Common myeloid progenitor, CD34-positive (primary cell): ENCODE measurements around the gene GJA8.
"Not testable (repeated sequence)": the region's sequence is repeated elsewhere in the genome, so short reads cannot be mapped to it uniquely, and the experiment has no call there.

Experiments used
- CTCF ChIA-PET: fragments of 350-600 bp; sonication (Branson Sonifier 250); formaldehyde crosslinking; loops from one replicate; lab custom pipeline; 2021; ENCODE audit warnings: antibody characterized with exemption; lab: Charles Lee
- POLR2A ChIA-PET: fragments of 350-600 bp; sonication (Branson Sonifier 250); formaldehyde crosslinking; loops from one replicate; lab custom pipeline; 2021; ENCODE audit warnings: antibody characterized with exemption; lab: Charles Lee
- DNase-seq, 3 donors: peaks; one replicate each; pipeline versions ENCODE4 v3.0.0 to v3.0.0-alpha.2; 2013
- H3K27ac ChIP-seq, 2 experiments: 1 replicate in 1 of 2; 2 replicates in 1 of 2; pipeline ENCODE4 v1.7.0; 2013; ENCODE audit warnings: inconsistent platforms in 2 of 2, low read length in 2 of 2, mild to moderate bottlenecking in 2 of 2, low read depth in 1 of 2, moderate library complexity in 1 of 2; ENCODE audit not compliant: severe bottlenecking in 2 of 2, insufficient read depth in 1 of 2, poor library complexity in 1 of 2
- H3K27me3 ChIP-seq, 5 experiments: replicated peaks in 2 of 5; 1 replicate in 3 of 5; 2 replicates in 2 of 5; pipeline versions ENCODE4 v1.6.1 to v1.7.0; 2013; ENCODE audit warnings: low read length in 4 of 5, mild to moderate bottlenecking in 2 of 5, moderate library complexity in 2 of 5, inconsistent platforms in 1 of 5; ENCODE audit not compliant: insufficient read depth in 5 of 5, control insufficient read depth in 4 of 5
- H3K36me3 ChIP-seq, 4 experiments: 1 replicate in 2 of 4; 2 replicates in 2 of 4; pipeline versions ENCODE4 v1.6.1 to v1.7.0; 2013; ENCODE audit warnings: low read length in 3 of 4, control low read depth in 1 of 4, mild to moderate bottlenecking in 1 of 4; ENCODE audit not compliant: control insufficient read depth in 4 of 4, insufficient read depth in 4 of 4
- H3K4me1 ChIP-seq, 4 experiments: 1 replicate in 3 of 4; 2 replicates in 1 of 4; pipeline versions ENCODE4 v1.6.1 to v1.7.1; 2013; ENCODE audit warnings: low read length in 3 of 4, mild to moderate bottlenecking in 3 of 4, control low read depth in 1 of 4, inconsistent platforms in 1 of 4, moderate library complexity in 1 of 4; ENCODE audit not compliant: control insufficient read depth in 4 of 4, insufficient read depth in 4 of 4; ENCODE audit errors: control extremely low read depth in 1 of 4
- H3K4me3 ChIP-seq, 7 experiments: 1 replicate in 4 of 7; 2 replicates in 3 of 7; pipeline versions ENCODE4 v1.5.1 to v1.7.0; 2013; ENCODE audit warnings: mild to moderate bottlenecking in 7 of 7, low read length in 6 of 7, moderate library complexity in 6 of 7, inconsistent platforms in 2 of 7, low read depth in 2 of 7, control low read depth in 1 of 7; ENCODE audit not compliant: insufficient read depth in 4 of 7, control insufficient read depth in 1 of 7; ENCODE audit errors: extremely low read depth in 1 of 7
- H3K9me3 ChIP-seq, 5 experiments: 1 replicate in 4 of 5; 2 replicates in 1 of 5; pipeline versions ENCODE4 v1.6.1 to v1.7.1; 2013; ENCODE audit warnings: low read length in 4 of 5, mild to moderate bottlenecking in 2 of 5, inconsistent platforms in 1 of 5, low read depth in 1 of 5, moderate library complexity in 1 of 5; ENCODE audit not compliant: control insufficient read depth in 4 of 5, insufficient read depth in 2 of 5; ENCODE audit errors: control extremely low read depth in 1 of 5
- WGBS: methylation state at CpG from one replicate; pipeline ENCODE4 v1.1.5; 2013; ENCODE audit not compliant: insufficient coverage; 5-methylcytosine and 5-hydroxymethylcytosine counted together

GJA8 gene

DNA sequence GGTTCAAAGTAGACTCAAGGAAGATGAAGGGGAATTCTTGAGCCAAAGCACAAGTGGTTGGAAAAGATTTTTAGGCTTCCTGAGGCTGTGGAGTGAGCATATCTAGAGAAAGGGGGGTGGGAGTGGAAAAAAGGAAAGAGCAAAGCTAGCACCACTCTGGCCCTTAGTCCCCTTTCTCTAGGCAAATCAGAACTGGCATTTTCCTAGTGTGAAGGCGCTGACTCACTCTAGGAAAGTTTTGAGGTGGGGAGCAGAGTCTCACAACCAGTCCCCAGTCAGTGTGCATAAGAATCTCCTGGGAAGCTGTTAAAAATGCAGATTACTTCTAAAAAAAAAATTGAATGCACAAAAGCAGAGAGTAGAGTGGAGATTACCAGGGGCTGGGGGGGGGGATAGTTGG lies 22.2 kb downstream of the GJA8 start:
- DNase-seq: no peak
- 100% methylated on average over 1 of the region's 1 CpG for WGBS
- POLR2A ChIA-PET: no interaction called here

DNA sequence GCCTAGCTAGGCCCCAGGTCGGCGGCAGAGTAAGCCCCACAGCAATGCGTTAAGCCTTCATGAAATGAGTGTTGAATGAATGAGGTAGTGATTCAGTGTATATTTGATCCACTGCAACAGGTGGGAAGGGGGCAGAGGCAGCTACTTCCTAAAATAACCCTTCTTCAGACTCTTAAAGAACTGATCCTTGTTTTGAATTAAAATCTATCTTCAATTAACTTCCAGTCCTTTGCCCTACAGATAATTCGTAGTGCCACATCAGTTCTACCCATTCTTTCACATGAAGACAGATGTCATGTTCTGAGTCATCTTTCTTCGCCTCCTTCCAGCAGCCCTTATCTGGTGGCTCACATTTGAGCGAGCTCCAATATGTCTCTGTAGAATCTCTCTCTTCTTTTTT lies 24.6 kb downstream of the GJA8 start:
- POLR2A ChIA-PET, H3K36me3 ChIP-seq, H3K9me3 ChIP-seq, H3K27me3 ChIP-seq, H3K4me1 ChIP-seq, H3K27ac ChIP-seq, H3K4me3 ChIP-seq, CTCF ChIA-PET: not testable (repeated sequence)
- DNase-seq: peak in 1 of 3 donors; percentile 13
- WGBS: no CpG with 5 or more reads among the region's 6 CpGs

More for the DNA sequence above, 22.2 kb downstream of the GJA8 start:
- Histone ChIP-seq H3K9me3 (no peaks in the 10 kb centered on the region), H3K27ac (no peak overlapping the region), H3K4me1 (peaks cover 0 to 4% (median 4%) of the 10 kb centered on the region in 4 experiments), H3K36me3 (no peaks in the 10 kb centered on the region), H3K27me3 (no peaks in the 10 kb centered on the region), H3K4me3 (no peak overlapping the region)
- CTCF ChIA-PET: no interaction called here

DNA sequence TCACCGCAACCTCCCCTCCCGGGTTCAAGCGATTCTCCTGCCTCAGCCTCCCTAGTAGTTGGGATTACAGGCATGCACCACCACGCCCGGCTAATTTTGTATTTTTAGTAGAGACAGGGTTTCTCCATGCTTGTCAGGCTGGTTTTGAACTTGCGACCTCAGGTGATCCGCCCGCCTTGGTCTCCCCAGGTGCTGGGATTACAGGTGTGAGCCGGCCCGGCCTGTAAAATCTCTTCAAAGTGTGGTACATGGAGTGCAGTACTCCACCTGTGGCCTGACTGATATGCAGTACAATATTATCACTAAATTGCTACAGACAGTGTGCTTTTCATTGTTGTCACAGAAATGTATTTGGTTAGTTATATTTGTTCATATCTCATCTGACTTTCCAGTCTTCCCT lies 25.1 kb downstream of the GJA8 start:
- no CpG with 5 or more reads among the region's 10 CpGs for WGBS
- H3K27me3 ChIP-seq, DNase-seq, H3K4me3 ChIP-seq, CTCF ChIA-PET, POLR2A ChIA-PET, H3K4me1 ChIP-seq, H3K9me3 ChIP-seq, H3K27ac ChIP-seq, H3K36me3 ChIP-seq: not testable (repeated sequence)

DNA sequence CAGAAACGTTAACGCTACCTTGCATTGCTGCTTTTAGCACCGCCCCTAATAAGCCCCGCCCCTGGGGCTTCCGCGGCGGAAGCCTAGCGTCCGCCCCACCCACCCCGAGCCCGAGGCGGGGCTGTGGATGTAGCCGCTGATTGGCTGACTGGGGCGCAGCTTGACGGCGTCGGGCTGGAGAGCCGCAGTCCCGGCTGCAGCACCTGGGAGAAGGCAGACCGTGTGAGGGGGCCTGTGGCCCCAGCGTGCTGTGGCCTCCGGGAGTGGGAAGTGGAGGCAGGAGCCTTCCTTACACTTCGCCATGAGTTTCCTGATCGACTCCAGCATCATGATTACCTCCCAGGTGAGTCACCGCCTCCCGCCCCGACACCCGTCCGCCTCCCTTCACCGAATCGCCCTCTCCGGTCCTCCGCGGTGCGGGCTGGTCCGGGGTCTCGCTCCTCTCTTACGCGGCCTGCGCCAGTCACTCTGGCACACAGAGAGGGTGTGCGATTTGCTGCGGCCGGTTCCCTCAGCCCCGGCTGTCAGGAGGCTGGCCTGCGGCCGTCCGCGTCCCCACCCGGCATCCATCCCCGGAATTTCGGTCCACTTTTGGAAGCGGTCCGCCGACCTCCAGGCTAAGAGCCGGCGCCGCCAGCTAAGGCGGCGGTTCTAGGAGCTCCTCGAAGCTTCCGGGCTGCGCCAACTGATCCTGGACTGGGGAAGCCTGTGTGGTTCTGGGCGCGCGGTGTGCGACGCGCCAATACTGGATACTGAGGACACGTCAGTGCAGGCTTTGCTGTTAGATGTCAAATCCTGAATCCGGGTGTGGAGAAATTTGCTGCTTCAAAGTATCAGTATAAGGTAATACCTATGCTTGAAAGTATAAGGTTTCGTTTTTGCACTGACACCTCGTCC lies 25.9 kb downstream of the GJA8 start, which contains the start of gene GPR89B:
TSS of gene GPR89B (plus strand) at position 185 of the 897 bp plus-strand sequence. CDS start at position 302, 117 bp downstream.
- H3K36me3 ChIP-seq, CTCF ChIA-PET, H3K4me1 ChIP-seq, H3K9me3 ChIP-seq, POLR2A ChIA-PET, H3K27me3 ChIP-seq: not testable (repeated sequence)
- peak; percentile 88 to 94 (median 92) for DNase-seq
- Histone ChIP-seq H3K4me3 (peak within 1 kb of the TSS; percentile 50 to 88 (median 81)), H3K27ac (peak within 1 kb of the TSS in 1 of 2 experiments; percentile 68)
- WGBS: 0% methylated on average over 18 of the region's 72 CpGs

DNA sequence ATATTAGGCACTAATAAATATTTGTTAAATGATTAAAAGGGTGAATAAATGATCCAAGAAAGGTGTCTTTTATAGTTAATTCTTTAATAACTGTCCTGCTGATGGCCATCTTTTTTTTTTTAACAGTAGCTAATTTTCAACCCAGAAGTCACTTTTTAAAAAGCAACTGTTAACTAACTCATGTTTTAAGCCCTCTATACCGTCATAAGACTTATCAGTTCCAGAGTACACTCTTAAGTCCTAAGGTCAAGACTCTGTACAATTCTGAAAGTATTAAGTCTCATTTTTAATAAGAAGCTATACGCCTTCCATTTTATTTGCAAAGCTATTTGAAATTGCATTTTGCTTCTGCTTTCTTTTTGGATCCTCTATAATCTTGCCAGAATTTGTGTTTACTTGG lies 28.5 kb downstream of the GJA8 start:
- DNase-seq, POLR2A ChIA-PET, H3K27ac ChIP-seq, H3K36me3 ChIP-seq, H3K9me3 ChIP-seq, H3K4me1 ChIP-seq, H3K27me3 ChIP-seq, H3K4me3 ChIP-seq, CTCF ChIA-PET: not testable (repeated sequence)
- WGBS: no CpG with 5 or more reads among the region's 2 CpGs

DNA sequence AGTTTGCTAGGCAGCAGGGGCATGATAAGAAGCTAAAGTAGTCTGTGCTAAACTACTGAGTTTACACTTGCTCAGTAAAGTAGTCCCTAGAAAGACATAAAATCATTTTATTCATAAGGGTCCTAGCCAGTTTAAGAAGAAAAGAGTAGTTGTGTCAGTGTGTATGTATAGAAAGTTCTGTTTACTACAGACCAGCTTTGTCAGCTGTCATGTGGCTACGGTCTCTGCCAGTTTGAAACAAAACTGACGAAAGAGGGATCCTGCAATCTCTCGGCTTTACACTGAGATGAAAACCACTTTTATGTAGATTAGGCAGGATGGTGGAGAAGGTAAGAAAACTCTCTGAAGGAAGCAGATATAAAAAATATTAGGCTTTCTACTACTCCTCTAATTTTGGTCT lies 32.7 kb downstream of the GJA8 start:
- WGBS: no CpG with 5 or more reads among the region's 3 CpGs
- H3K4me3 ChIP-seq, H3K4me1 ChIP-seq, DNase-seq, H3K36me3 ChIP-seq, H3K9me3 ChIP-seq, POLR2A ChIA-PET, CTCF ChIA-PET, H3K27me3 ChIP-seq, H3K27ac ChIP-seq: not testable (repeated sequence)

DNA sequence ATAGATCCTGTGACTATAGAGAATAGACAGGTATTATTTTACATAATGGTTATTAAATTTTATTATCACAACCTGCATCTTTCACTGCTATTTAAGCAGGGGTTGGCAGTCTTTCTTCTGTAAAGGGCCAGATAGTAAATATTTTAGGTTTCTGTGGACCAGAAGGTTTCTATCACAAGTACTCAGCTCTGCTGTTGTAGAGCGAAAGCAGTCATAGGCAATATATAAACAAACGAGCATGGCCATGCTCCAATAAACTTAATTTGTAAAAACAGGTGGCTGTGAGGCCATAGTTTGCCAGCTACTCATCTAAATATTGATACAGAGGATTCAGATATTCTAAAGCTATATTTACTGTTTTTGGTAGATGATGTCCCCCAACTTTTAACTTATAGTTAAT lies 37.9 kb downstream of the GJA8 start:
- H3K9me3 ChIP-seq, H3K27ac ChIP-seq, H3K4me1 ChIP-seq, POLR2A ChIA-PET, H3K4me3 ChIP-seq, CTCF ChIA-PET, H3K36me3 ChIP-seq, DNase-seq, H3K27me3 ChIP-seq: not testable (repeated sequence)
- no CpG with 5 or more reads among the region's 2 CpGs for WGBS
